Smooth muscle cell (in vitro differentiated cells): ENCODE data around the gene SLC40A1. TPM values are rescaled to one million over a fixed set of nuclear protein-coding genes. Genes with fewer than 3 reads are reported as not detected.

Experiments used
- DNase-seq: peaks from one replicate; lab custom pipeline; 2025; ENCODE audit not compliant: unreplicated experiment; lab: John Stamatoyannopoulos, UW
- H2AFZ ChIP-seq: fragments of 200-600 bp; sonication (generic); 2 replicates; pipeline ENCODE4 v1.6.0; 2016; ENCODE audit warnings: antibody characterized with exemption, low read depth, mild to moderate bottlenecking
- H3F3A ChIP-seq: fragments of 200-600 bp; sonication (generic); 2 replicates; pipeline ENCODE4 v1.6.0; 2017; ENCODE audit warnings: antibody characterized with exemption, low read depth
- H3K27ac ChIP-seq: fragments of 200-600 bp; sonication (generic); 2 replicates; pipeline ENCODE4 v1.5.1; 2016; ENCODE audit warnings: low read depth, mild to moderate bottlenecking
- H3K27me3 ChIP-seq: fragments of 200-600 bp; sonication (generic); 2 replicates; pipeline ENCODE4 v1.6.1; 2016; ENCODE audit warnings: low read depth, mild to moderate bottlenecking
- H3K36me3 ChIP-seq: fragments of 200-600 bp; sonication (generic); 2 replicates; pipeline ENCODE4 v1.5.1; 2016; ENCODE audit warnings: low read depth
- H3K4me1 ChIP-seq: fragments of 200-600 bp; sonication (generic); 2 replicates; pipeline ENCODE4 v1.5.1; 2016; ENCODE audit warnings: low read depth
- H3K4me2 ChIP-seq: fragments of 200-600 bp; sonication (generic); 2 replicates; pipeline ENCODE4 v1.6.0; 2016; ENCODE audit warnings: mild to moderate bottlenecking
- H3K4me3 ChIP-seq: fragments of 200-600 bp; sonication (generic); 2 replicates; pipeline ENCODE4 v1.5.1; 2016; ENCODE audit warnings: mild to moderate bottlenecking
- H3K79me2 ChIP-seq: fragments of 200-600 bp; sonication (generic); 2 replicates; pipeline ENCODE4 v1.6.0; 2016; ENCODE audit warnings: low read depth, mild to moderate bottlenecking
- H3K9ac ChIP-seq: fragments of 200-600 bp; sonication (generic); 2 replicates; pipeline ENCODE4 v1.6.0; 2016; ENCODE audit warnings: low read depth
- H3K9me3 ChIP-seq: fragments of 200-600 bp; sonication (generic); replicated peaks from 2 replicates; pipeline ENCODE4 v1.5.1; 2016; ENCODE audit warnings: low read depth
- H4K20me1 ChIP-seq: fragments of 200-600 bp; sonication (generic); 2 replicates; pipeline ENCODE4 v1.6.0; 2016; ENCODE audit warnings: low read depth
- CTCF ChIP-seq: fragments of 200-600 bp; sonication (generic); IDR thresholded peaks from 2 replicates; pipeline ENCODE4 v1.5.1; 2017; ENCODE audit warnings: borderline replicate concordance, mild to moderate bottlenecking, antibody characterized with exemption; ENCODE audit not compliant: insufficient read depth, poor library complexity, severe bottlenecking
- WGBS: methylation state at CpG from one replicate; pipeline ENCODE4 v1.1.7; 2016; ENCODE audit warnings: low lambda C conversion rate; 5-methylcytosine and 5-hydroxymethylcytosine counted together
- polyA plus RNA-seq: library from polyadenylated mRNA; unstranded; fragments of >200 nt; fragmentation: Nextera tagmentation; extraction: Ambion mirVana; gene quantifications from 2 replicates; pipeline ENCODE4 v1.2.1, GENCODE V29; 2016
- total RNA-seq: library from RNA; depleted of rRNA; stranded (reverse); fragments of >200 nt; gene quantifications from 2 replicates; pipeline ENCODE4 v1.2.3, GENCODE V29; 2014

The SLC40A1 gene
- total and polyA plus RNA-seq, 2 experiments from 2014 or later, result 8.7 to 10.5 TPM

GRCh38 chr2:189601043-189601442 lies 20.5 kb upstream of the SLC40A1 start:
- Histone ChIP-seq H3K4me2 (no peak overlapping the region), H3K4me3 (no peak overlapping the region), H3K79me2 (no peaks in the 10 kb centered on the region), H3K9ac (no peak overlapping the region), H3K9me3 (no peaks in the 10 kb centered on the region), H4K20me1 (no peaks in the 10 kb centered on the region), H3F3A (no peaks in the 10 kb centered on the region), H3K36me3 (no peaks in the 10 kb centered on the region), H3K27ac (no peak overlapping the region), H3K27me3 (no peaks in the 10 kb centered on the region), H3K4me1 (no peaks in the 10 kb centered on the region), H2AFZ (peak overlapping the region; percentile 2)
- DNase-seq, result no peak
- 47% methylated on average over 3 of the region's 3 CpGs for WGBS
- TF ChIP-seq CTCF, result no peak

DNA sequence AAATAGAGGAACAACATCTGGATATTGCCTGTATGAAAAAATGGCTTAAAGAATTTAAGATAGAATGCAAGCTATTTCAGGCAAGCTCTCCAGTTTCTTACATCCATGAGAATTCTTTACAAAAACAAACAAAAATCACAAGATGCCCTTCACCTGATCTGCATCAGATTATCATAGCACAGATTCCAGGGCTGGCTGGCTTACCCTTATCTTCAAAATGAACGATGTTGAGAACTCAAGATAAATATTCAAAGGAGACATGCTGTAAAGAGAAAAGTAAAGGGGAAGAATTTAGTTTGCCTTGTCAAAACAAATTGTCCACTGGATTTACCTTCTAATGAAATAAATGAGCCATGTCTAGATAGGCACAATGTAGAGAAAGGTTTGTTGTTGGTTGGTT lies 18.7 kb upstream of the SLC40A1 start:
- Histone ChIP-seq H3F3A (no peaks in the 10 kb centered on the region), H4K20me1 (no peaks in the 10 kb centered on the region), H3K9ac (no peak overlapping the region), H3K36me3 (no peaks in the 10 kb centered on the region), H3K27ac (no peak overlapping the region), H3K4me3 (no peak overlapping the region), H3K9me3 (no peaks in the 10 kb centered on the region), H2AFZ (peak overlapping the region; percentile 71), H3K4me2 (no peak overlapping the region), H3K4me1 (no peaks in the 10 kb centered on the region), H3K79me2 (no peaks in the 10 kb centered on the region), H3K27me3 (no peaks in the 10 kb centered on the region)
- DNase-seq, result no peak
- 3% methylated on average over 1 of the region's 1 CpG for WGBS
- no peak for TF ChIP-seq CTCF

DNA sequence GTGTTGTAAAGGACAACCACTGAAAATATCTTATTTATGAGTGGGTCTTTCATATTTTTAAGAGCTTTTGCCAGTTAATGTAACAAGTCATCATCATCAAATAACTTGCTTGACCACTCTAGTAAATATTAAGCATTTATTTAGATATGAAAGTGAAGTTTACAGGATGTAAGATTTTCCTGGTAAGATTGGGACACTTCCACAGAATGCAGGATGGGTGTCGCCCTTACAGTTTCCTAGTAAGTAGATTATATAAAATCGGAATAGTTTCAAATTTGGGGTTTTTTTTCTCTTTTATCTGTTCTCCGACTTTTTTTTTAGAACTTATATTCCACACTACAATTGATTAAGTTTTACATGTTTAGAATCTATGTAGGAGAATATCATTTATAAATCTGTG lies 14.8 kb upstream of the SLC40A1 start:
- H3K9ac ChIP-seq, result no peak overlapping the region
- no peaks in the 10 kb centered on the region for H3F3A ChIP-seq
- H3K79me2 ChIP-seq, result no peaks in the 10 kb centered on the region
- TF ChIP-seq CTCF, result no peak
- no peaks in the 10 kb centered on the region for H3K4me1 ChIP-seq
- WGBS, result 92% methylated on average over 3 of the region's 3 CpGs
- H2AFZ ChIP-seq, result no peak overlapping the region
- H3K4me2 ChIP-seq, result no peak overlapping the region
- H3K4me3 ChIP-seq, result no peak overlapping the region
- H3K9me3 ChIP-seq, result no peaks in the 10 kb centered on the region
- no peak overlapping the region for H3K27ac ChIP-seq
- no peaks in the 10 kb centered on the region for H4K20me1 ChIP-seq
- H3K27me3 ChIP-seq, result no peaks in the 10 kb centered on the region
- DNase-seq, result no peak
- H3K36me3 ChIP-seq, result no peaks in the 10 kb centered on the region

DNA sequence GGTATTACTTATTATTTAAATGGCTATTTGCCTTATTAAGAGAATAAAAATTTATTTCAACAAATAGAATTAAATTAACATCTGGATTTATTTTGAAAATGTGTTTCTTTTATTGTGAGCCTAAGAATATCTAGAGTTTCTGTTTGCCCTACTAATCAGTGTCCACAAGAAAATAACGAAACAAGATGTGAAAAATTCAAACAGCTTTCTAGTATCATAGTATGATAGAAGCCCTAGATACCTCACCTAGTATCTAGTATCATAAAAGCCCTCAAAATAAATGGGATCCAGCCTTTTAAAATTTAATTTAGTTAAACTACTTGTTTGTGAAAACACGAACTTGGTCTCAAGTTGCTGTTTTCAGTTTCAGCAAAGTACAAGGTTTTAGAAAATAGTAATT lies 13.7 kb upstream of the SLC40A1 start:
- H3K36me3 ChIP-seq, result no peaks in the 10 kb centered on the region
- no peaks in the 10 kb centered on the region for H3K9me3 ChIP-seq
- WGBS, result 92% methylated on average over 2 of the region's 2 CpGs
- H2AFZ ChIP-seq, result no peak overlapping the region
- H4K20me1 ChIP-seq, result no peaks in the 10 kb centered on the region
- no peak overlapping the region for H3K4me2 ChIP-seq
- no peak overlapping the region for H3K9ac ChIP-seq
- no peak overlapping the region for H3K4me3 ChIP-seq
- H3K27me3 ChIP-seq, result no peaks in the 10 kb centered on the region
- H3K4me1 ChIP-seq, result no peaks in the 10 kb centered on the region
- no peak overlapping the region for H3K27ac ChIP-seq
- DNase-seq, result no peak
- no peak for TF ChIP-seq CTCF
- no peaks in the 10 kb centered on the region for H3K79me2 ChIP-seq
- H3F3A ChIP-seq, result no peaks in the 10 kb centered on the region
